Heart left ventricle (tissue), 13 donors: ENCODE results near the gene RXRA.

ENCODE experiments used
- POLR2A ChIP-seq, 2 donors: fragments of 450-650 bp; IDR thresholded peaks; one replicate each; pipeline ENCODE4 v1.6.1; 2017; ENCODE audit warnings: antibody characterized with exemption in 2 of 2, mild to moderate bottlenecking in 2 of 2, moderate library complexity in 2 of 2
- TF ChIP-seq, protein P1 (sequence below), 12 donors: fragments of 200-600 bp; sonication (generic) in 4 of 12; IDR thresholded peaks; one replicate each; pipeline versions ENCODE4 v1.5.0 to v1.8.0; 2018 to 2022; ENCODE audit warnings: antibody characterized with exemption in 12 of 12, mild to moderate bottlenecking in 5 of 12
- donor health status: ischemic (EF 13 %, LVEDD 7.1; RV severe dilation, severe dysfunction).
- donor health status: DM: no; HTN: yes; CAD: no.
- donor health status: DM: no; HTN: no; CAD: no.
- donor health status: ischemic (EF 25% LVEDD 6.9; RV normal size, moderate dysfunction).
- donor health status: ischemic (EF 25% LVEDD 5.7; RV mildly dilated, moderate dysfunction).
- donor health status: ischemic (EF 35%, LVEDD 5.7; RV mildly dilated, moderate dysfunction).
- donor health status: nonischemic (EF 11% LVEDD 7.7; RV severe dilation, severe dysfunction).
- donor health status: DM: yes; HTN: yes; CAD: no.
- donor health status: PGD.
- donor health status: ischemic (EF 29% LVEDD 5.4; RV normal size, mild dysfunction).
- donor health status: nonischemic (EF 23%, LVEDD 6.1; RV moderate dilation, normal function).

DNA sequence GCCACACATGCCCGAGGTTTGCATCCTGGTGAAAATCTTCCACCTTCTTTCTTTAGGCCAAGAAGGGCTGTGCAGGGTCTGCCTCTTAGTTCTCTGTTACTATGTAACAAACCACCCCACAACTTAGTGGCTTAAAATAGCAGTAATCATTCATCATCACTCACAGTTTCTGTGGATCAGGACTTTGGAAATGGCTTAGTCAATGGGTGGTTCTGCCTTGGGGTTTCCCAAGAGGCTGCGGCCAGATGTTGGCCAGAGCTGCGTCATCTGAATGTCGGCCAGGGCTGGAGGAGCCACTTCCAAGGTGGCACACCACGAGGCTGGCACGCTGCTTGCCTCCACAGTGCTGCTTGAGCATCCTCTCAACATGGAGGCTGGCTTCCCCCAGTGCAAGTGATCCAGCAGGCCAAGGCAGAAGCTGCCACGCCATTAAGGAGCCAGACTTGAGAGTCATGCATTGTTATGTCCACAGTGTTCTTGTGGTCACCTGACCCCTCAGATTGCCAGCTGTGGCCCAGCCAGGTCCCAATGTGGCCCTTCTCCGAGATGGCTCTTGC lies 135.2 kb downstream of the RXRA start:
- TF ChIP-seq, protein P1, sequence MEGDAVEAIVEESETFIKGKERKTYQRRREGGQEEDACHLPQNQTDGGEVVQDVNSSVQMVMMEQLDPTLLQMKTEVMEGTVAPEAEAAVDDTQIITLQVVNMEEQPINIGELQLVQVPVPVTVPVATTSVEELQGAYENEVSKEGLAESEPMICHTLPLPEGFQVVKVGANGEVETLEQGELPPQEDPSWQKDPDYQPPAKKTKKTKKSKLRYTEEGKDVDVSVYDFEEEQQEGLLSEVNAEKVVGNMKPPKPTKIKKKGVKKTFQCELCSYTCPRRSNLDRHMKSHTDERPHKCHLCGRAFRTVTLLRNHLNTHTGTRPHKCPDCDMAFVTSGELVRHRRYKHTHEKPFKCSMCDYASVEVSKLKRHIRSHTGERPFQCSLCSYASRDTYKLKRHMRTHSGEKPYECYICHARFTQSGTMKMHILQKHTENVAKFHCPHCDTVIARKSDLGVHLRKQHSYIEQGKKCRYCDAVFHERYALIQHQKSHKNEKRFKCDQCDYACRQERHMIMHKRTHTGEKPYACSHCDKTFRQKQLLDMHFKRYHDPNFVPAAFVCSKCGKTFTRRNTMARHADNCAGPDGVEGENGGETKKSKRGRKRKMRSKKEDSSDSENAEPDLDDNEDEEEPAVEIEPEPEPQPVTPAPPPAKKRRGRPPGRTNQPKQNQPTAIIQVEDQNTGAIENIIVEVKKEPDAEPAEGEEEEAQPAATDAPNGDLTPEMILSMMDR (IDR thresholded peaks at IDR 0.05): no peak
- TF ChIP-seq POLR2A (IDR thresholded peaks at IDR 0.05): no peak
